Fibroblast of villous mesenchyme (primary cell): ENCODE data around the gene ITGAV. TPM values are rescaled to one million over a fixed set of nuclear protein-coding genes. Genes with fewer than 3 reads are reported as not detected.
"Not testable (repeated sequence)": the region's sequence is repeated elsewhere in the genome, so short reads cannot be mapped to it uniquely, and the experiment has no call there.

Experiments
- DNase-seq: peaks from one replicate; pipeline ENCODE4 v3.0.0-alpha.2; 2010; ENCODE audit warnings: low read depth
- H3K4me3 ChIP-seq: 2 replicates; pipeline ENCODE4 v1.5.1; 2011; ENCODE audit warnings: low read depth, mild to moderate bottlenecking, low read length
- total RNA-seq: library from RNA; depleted of rRNA; stranded (reverse); fragments of >200 nt; gene quantifications from 2 replicates; pipeline ENCODE4 v1.2.3, GENCODE V29; 2012
- TF ChIP-seq, protein P1 (sequence below): IDR thresholded peaks from 2 replicates; pipeline ENCODE4 v1.5.1; 2012; ENCODE audit warnings: low read depth, mild to moderate bottlenecking, low read length; ENCODE audit not compliant: insufficient read depth

ITGAV gene
- total RNA-seq, 1 donor, result 417 TPM

DNA sequence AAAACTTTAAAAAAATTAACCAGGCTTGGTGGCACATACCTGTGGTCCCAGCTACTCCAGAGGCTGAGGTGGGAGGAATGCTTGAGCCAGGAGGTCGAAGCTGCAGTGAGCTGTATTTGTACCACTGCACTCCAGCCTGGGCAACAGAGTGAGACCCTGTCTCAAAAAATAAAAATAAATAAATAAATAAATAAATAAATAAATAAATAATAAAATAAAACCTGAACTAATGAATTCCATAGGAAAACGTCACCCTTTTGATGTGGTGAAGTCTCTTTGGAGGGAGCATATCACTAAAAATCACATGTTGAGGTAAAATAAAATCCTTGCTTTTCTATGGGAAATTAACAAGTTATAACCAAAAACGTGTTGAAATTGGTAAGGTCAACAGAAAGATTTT is 29.6 kb upstream of the ITGAV start:
- no peak for DNase-seq
- TF ChIP-seq, protein P1, sequence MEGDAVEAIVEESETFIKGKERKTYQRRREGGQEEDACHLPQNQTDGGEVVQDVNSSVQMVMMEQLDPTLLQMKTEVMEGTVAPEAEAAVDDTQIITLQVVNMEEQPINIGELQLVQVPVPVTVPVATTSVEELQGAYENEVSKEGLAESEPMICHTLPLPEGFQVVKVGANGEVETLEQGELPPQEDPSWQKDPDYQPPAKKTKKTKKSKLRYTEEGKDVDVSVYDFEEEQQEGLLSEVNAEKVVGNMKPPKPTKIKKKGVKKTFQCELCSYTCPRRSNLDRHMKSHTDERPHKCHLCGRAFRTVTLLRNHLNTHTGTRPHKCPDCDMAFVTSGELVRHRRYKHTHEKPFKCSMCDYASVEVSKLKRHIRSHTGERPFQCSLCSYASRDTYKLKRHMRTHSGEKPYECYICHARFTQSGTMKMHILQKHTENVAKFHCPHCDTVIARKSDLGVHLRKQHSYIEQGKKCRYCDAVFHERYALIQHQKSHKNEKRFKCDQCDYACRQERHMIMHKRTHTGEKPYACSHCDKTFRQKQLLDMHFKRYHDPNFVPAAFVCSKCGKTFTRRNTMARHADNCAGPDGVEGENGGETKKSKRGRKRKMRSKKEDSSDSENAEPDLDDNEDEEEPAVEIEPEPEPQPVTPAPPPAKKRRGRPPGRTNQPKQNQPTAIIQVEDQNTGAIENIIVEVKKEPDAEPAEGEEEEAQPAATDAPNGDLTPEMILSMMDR, result no peak
- H3K4me3 ChIP-seq, result no peak overlapping the region

DNA sequence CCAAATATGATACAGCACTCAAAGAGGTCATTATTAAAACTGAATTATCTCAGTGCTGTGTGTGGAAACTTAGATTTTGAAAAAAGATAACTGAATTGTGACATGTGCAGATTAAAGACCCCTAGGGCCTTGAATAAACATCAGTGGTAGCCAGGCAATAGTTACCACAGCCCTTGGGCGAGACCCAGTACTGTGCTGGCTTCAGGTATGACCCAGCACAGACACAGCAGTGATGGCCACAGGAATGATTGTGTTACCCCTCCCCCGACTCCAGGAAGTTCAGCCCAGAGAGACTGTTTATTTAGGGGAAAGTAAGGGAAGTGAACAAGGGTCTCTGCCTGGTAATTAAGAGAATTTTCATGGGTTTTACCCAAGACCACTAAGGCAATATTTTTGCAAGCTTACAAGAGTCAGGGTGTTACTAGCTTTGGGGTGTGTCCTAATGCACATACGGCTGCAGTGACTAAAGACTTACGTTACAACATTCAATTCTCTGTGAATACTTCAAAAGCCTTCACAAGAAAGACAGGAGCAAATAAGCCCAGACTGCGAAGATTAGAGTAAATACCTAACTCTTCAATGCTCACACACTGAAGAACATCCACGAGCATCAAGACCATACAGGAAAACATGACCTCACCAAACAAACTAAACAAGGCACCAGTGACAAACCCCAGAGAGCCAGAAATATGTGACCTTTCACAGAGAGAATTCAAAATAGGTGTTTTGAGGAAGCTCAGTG is 28.2 kb upstream of the ITGAV start:
- peak; percentile 50 for DNase-seq
- H3K4me3 ChIP-seq, result no peak overlapping the region
- TF ChIP-seq, protein P1, result no peak

DNA sequence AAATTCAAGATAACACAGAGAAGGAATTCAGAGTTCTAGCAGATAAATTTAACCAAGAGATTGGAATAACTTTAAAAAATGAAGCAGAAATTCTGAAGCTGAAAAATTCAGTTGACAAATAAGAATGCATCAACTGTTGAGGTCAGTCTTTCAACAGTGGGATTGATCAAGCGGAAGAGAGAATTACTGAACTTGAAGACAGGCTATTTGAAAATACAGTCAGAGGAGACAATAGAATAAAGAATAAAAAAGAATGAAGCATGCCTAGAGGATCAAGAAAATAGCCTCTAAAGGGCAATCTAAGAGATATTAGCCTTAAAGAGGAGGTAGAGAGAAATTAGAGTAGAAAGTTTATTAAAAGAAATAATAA is 27.7 kb upstream of the ITGAV start:
- no peak overlapping the region for H3K4me3 ChIP-seq
- TF ChIP-seq, protein P1, result no peak
- no peak for DNase-seq

DNA sequence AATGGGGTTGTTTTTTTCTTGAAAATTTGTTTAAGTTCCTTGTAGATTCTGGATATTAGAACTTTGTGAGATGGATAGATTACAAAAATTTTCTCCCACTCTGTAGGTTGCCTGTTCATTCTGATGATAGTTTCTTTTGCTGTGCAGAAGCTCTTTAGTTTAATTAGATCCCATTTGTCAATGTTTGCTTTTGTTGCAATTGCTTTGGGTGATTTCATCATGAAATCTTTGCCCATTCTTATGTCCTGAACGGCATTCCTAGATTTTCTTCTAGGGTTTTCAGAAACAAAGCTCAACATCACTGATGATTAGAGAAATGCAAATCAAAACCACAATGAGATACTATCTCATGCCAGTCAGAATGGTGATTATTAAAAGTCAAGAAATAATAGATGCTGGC is 21.3 kb upstream of the ITGAV start:
- not testable (repeated sequence) for DNase-seq, H3K4me3 ChIP-seq

DNA sequence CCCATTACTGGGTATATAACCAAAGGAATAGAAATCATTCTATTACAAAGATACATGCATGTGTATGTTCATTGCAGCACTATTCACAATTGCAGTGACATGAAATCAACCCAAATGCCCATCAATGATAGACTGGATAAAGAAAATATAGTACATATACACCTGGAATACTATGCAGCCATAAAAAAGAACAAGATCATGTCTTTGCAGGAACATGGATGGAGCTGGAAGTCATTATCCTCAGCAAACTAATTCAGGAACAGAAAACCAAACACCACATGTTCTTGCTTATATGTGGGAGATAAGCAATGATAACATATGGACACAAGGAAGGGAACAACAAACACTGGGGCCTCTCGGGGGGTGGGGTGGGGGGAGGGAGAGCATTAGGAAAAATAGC is 20.7 kb upstream of the ITGAV start:
- DNase-seq, H3K4me3 ChIP-seq: not testable (repeated sequence)

DNA sequence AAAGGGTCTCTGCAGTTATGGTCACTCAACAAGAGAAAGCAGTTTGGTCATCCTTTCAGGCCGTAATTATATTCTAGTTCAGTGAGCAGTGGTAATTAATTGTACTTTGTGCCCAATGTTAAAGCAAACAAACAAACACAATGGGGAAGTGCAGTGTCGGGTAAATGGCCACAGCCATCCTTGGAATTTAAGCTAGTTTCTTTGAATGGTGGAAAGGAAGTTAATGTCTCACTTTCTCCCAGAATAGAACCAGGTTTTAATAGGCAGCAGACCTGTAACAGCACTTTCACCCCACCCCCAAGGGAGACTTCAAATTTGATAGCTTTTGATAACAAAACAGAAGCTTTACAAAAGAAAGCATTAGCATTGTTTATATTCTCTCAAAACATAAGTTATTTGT is 20.0 kb upstream of the ITGAV start:
- TF ChIP-seq, protein P1, result no peak
- H3K4me3 ChIP-seq, result no peak overlapping the region
- no peak for DNase-seq

DNA sequence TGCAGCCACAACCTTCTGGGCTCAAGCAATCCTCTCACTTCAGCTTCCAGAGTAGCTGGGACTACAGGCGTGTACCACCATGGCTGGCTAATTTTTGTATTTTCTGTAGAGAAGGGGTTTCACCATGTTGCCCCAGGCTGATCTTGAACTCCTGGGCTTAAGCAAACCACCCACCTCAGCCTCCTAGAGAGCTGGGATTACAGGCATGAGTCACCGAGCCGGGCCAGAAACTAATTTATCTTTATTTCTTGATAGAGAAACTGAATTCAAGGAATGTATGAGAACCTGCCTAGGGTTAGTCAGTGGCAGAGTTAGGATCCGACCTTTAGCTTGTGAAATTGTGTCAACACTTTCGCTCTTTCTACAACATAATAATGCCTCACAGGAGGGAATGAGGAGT is 19.3 kb upstream of the ITGAV start:
- H3K4me3 ChIP-seq, result no peak overlapping the region
- peak; percentile 76 for DNase-seq
- TF ChIP-seq, protein P1, result no peak

DNA sequence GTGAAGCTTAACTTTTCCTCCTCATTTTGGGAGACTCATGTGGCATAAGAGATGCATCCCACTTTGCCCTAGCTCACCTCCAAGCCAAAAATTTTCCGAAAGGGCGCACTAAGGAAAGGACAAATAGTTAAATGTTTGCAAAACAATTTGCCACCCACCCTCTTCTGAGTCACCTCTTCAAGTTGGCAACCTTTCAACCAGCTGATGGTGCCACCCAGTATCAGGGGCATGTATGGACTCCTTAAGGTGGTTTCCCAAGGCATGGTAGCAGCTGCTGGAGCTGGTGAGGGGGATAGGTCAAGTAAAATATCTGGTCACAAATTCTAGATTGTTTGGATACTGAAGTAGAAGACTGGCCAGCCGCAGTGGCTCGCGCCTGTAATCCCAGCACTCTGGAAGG is 17.2 kb upstream of the ITGAV start:
- no peak overlapping the region for H3K4me3 ChIP-seq
- TF ChIP-seq, protein P1, result no peak
- no peak for DNase-seq
